HG03558 (cell line): ENCODE data around the gene LMOD2.

Source experiments
- ATAC-seq: cut with Tn5 transposase; IDR thresholded peaks from one replicate; pipeline ENCODE4 v1.9.1; 2021; ENCODE audit warnings: moderate number of reproducible peaks; ENCODE audit not compliant: unreplicated experiment; ENCODE audit errors: extremely low read depth

Gene LMOD2

GRCh38 chr7:123665896-123666295 is 10.2 kb downstream of the LMOD2 start:
- no peak for ATAC-seq

- ATAC-seq, result no peak
These were observed 10.8 kb downstream of the LMOD2 start for GRCh38 chr7:123666492-123666891.

- ATAC-seq, result no peak
These were observed 13.8 kb downstream of the LMOD2 start for GRCh38 chr7:123669485-123669884.

- ATAC-seq, result no peak
These were observed 17.6 kb downstream of the LMOD2 start for GRCh38 chr7:123673137-123673732.

GRCh38 chr7:123673752-123674398 is 18.2 kb downstream of the LMOD2 start:
- no peak for ATAC-seq

- ATAC-seq, result no peak
These were observed 18.9 kb downstream of the LMOD2 start for GRCh38 chr7:123674399-123675180.

GRCh38 chr7:123675181-123675473 is 19.5 kb downstream of the LMOD2 start:
- no peak for ATAC-seq

- no peak for ATAC-seq
These were observed 21.5 kb downstream of the LMOD2 start for GRCh38 chr7:123677061-123677715.

- ATAC-seq, result no peak
These were observed 23.9 kb downstream of the LMOD2 start for GRCh38 chr7:123679614-123680013.

GRCh38 chr7:123680580-123680979 is 24.9 kb downstream of the LMOD2 start:
- no peak for ATAC-seq

- ATAC-seq, result no peak
These were observed 25.9 kb downstream of the LMOD2 start for GRCh38 chr7:123681561-123681960.

GRCh38 chr7:123682690-123683089 is 27.0 kb downstream of the LMOD2 start:
- no peak for ATAC-seq

GRCh38 chr7:123687161-123687560 is 31.5 kb downstream of the LMOD2 start:
- no peak for ATAC-seq

- no peak for ATAC-seq
These were observed 32.1 kb downstream of the LMOD2 start for GRCh38 chr7:123687727-123688126.

GRCh38 chr7:123689250-123689649 is 33.6 kb downstream of the LMOD2 start:
- ATAC-seq, result no peak

- no peak for ATAC-seq
These were observed 34.9 kb downstream of the LMOD2 start for GRCh38 chr7:123690550-123690949.

GRCh38 chr7:123692471-123692877 is 36.8 kb downstream of the LMOD2 start:
- no peak for ATAC-seq

GRCh38 chr7:123695944-123696677 is 40.4 kb downstream of the LMOD2 start:
- no peak for ATAC-seq

GRCh38 chr7:123705211-123705901 is 49.7 kb downstream of the LMOD2 start:
- ATAC-seq, result no peak

GRCh38 chr7:123709525-123709924 is 53.9 kb downstream of the LMOD2 start:
- ATAC-seq, result no peak
